Measurements from ENCODE around the gene CR1. TPM values are rescaled to one million over a fixed set of nuclear protein-coding genes. Genes with fewer than 3 reads are reported as not detected.
"Not testable (repeated sequence)": the region's sequence is repeated elsewhere in the genome, so short reads cannot be mapped to it uniquely, and the experiment has no call there.

The CR1 gene
- total RNA-seq, 3 donors from 2014 or later: 0.05 to 0.11 TPM; not detected in 1

DNA sequence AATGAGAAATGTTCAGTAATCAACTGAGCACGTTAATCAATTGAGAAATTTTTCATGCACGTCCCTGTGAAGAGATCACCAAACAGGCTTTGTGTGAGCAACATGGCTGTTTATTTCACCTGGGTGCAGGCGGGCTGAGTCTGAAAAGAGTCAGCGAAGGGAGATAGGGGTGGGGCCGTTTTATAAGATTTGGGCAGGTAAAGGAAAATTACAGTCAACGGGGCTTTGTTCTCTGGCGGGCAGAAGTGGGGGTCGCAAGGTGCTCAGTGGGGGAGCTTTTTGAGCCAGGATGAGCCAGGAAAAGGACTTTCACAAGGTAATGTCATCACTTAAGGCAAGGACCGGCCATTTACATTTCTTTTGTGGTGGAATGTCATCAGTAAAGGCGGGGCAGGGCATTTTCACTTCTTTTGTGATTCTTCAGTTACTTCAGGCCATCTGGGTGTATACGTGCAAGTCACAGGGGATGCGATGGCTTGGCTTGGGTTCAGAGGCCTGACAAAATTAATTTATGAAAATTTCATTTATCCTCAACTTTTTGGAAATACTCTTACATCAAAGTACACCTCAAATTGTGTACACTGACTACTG, 137.8 kb downstream of the CR1 start:
- H3K36me3 Mint-ChIP-seq (ENCODE audit: insufficient read depth); H3K4me3 Mint-ChIP-seq; DNase-seq; H3K9me3 Mint-ChIP-seq; ATAC-seq; H3K27me3 Mint-ChIP-seq (ENCODE audit: low read depth); H3K4me1 Mint-ChIP-seq (ENCODE audit: low read depth): not testable (repeated sequence)

DNA sequence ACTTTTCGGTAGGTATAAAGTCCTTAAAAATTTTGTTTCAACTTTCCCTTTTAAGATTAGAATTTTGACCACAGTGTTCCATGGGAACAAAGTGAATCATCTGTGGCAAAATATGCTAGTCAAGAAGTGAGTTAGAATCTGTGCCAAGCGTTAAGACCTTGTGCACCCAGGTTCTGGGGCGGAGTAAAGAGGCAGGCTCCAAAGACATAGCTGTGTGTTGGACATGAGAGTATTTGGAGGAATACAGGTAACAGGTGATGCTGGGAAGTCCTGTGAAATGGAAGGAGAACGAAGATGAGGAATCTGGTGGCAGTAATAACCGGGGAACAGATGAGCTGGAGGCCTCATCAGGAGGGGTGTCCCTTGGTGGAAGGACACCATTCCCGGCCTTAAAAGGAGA, 138.3 kb downstream of the CR1 start:
- not testable (repeated sequence) for DNase-seq; ATAC-seq; H3K4me3 Mint-ChIP-seq; H3K4me1 Mint-ChIP-seq (ENCODE audit: low read depth); H3K9me3 Mint-ChIP-seq; H3K27me3 Mint-ChIP-seq (ENCODE audit: low read depth); H3K36me3 Mint-ChIP-seq (ENCODE audit: insufficient read depth)

GRCh38 chr1:207635569-207636186, 139.7 kb downstream of the CR1 start:
- peaks cover 12% of the 10 kb centered on the region for H3K27me3 Mint-ChIP-seq (ENCODE audit: low read depth)
- not testable (repeated sequence) for H3K9me3 Mint-ChIP-seq; DNase-seq; H3K4me3 Mint-ChIP-seq; H3K36me3 Mint-ChIP-seq (ENCODE audit: insufficient read depth); H3K4me1 Mint-ChIP-seq (ENCODE audit: low read depth); ATAC-seq

DNA sequence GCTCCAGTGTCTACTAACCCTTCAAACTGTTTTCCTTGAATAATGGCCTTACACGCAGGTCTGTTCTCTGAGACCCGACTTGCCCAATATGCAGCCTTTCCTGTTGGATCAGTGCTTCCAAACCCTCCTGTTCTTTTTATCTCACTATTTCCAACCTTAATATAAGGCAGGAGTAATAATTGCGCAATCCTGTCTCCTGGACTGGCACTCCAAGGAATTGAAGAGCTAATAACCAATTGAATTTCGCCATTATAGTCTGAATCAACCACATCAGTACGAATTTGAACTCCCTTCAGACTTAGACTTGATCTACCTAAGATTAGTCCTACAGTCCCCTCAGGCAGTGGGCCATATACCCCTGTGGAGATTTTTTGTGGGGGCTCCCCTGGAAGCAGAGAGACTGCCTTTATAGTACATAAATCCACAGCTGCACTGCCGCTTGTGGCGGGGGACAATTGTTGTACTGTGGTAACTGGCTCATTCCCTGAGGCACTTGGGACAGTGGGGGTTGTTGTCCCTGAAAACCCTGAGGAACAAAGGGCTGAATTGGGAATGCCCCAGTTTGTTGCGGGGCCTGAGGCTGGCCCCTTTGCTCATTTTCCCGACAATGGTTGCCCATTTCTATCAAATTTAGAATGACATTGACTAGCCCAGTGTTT, 142.7 kb downstream of the CR1 start:
- not testable (repeated sequence) for ATAC-seq; H3K9me3 Mint-ChIP-seq; H3K36me3 Mint-ChIP-seq (ENCODE audit: insufficient read depth); H3K4me3 Mint-ChIP-seq; DNase-seq; H3K4me1 Mint-ChIP-seq (ENCODE audit: low read depth)
- H3K27me3 Mint-ChIP-seq (ENCODE audit: low read depth): peaks cover 22% of the 10 kb centered on the region

DNA sequence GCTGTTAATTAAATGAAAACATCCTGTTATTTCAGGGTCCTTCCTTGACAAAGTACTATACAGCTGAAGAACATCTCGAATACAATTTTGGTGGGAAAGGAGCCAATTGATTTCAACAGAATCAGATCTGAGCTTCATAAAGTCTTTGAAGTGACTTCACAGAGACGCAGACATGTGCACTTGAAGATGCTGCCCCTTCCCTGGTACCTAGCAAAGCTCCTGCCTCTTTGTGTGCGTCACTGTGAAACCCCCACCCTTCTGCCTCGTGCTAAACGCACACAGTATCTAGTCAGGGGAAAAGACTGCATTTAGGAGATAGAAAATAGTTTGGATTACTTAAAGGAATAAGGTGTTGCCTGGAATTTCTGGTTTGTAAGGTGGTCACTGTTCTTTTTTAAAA, 143.4 kb downstream of the CR1 start:
- peaks cover 25% of the 10 kb centered on the region for H3K27me3 Mint-ChIP-seq (ENCODE audit: low read depth)
- H3K36me3 Mint-ChIP-seq (ENCODE audit: insufficient read depth); ATAC-seq; H3K9me3 Mint-ChIP-seq; H3K4me1 Mint-ChIP-seq (ENCODE audit: low read depth); H3K4me3 Mint-ChIP-seq; DNase-seq: not testable (repeated sequence)

GRCh38 chr1:207644166-207644851, 148.4 kb downstream of the CR1 start:
- peaks cover 28% of the 10 kb centered on the region for H3K27me3 Mint-ChIP-seq (ENCODE audit: low read depth)
- H3K4me3 Mint-ChIP-seq: peak overlapping the region; percentile 71

DNA sequence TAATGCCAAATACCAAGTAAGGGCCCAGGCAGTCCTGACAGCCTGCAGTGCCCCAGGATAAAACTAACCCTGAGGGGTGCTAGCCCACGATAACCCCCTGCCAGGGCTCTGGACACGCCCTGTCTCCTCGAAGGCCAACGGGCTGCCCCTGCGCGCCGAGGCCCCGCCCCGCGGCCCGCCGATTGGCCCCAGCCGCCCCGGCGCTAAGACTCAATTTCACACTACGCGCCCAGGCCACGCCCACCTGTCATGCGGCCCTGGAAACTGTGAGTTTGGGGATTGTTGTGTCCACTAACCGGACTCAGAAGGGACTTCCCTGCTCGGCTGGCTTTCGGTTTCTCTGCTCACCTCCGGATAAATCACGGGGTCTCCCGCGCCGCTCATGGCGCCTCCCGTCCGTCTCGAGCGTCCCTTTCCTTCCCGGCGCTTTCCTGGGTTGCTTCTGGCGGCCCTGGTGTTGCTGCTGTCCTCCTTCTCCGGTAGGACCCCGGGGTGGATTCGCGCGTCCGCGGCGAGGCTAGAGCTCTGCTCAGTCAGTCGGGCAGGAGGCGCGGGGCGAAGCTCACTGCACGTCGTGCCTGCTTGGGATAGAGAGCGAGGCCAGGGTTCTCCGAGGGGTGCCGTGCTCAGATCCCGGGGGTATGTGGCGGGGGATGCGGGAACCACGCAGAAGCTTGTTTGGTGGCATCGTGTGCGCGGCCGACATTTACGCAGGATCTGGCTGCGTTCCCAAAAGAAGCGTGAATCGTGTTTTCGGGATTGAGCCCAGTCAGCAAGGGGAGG, 149.1 kb downstream of the CR1 start, which contains the start of gene CR1L:
Gene CR1L (plus strand): TSS at position 282 of the 783 bp plus-strand sequence. CDS start 101 bp downstream, at position 383.
- Mint-ChIP-seq H3K36me3 (ENCODE audit: insufficient read depth) (no peaks in the 10 kb centered on the region), H3K9me3 (no peaks in the 10 kb centered on the region), H3K4me3 (peak within 1 kb of the TSS; percentile 71), H3K4me1 (ENCODE audit: low read depth) (peaks cover 6% of the 10 kb centered on the region), H3K27me3 (ENCODE audit: low read depth) (peaks cover 23% of the 10 kb centered on the region)
- peak; percentile 98 to 100 for ATAC-seq
- peak; percentile 58 for DNase-seq

More at GRCh38 chr1:207644166-207644851, 148.4 kb downstream of the CR1 start:
- Mint-ChIP-seq H3K9me3 (no peaks in the 10 kb centered on the region), H3K4me1 (ENCODE audit: low read depth) (peaks cover 6% of the 10 kb centered on the region), H3K36me3 (ENCODE audit: insufficient read depth) (no peaks in the 10 kb centered on the region)
- ATAC-seq (no peak), DNase-seq (no peak)

- ATAC-seq: no peak
- Mint-ChIP-seq H3K27me3 (ENCODE audit: low read depth) (peaks cover 23% of the 10 kb centered on the region), H3K4me3 (peak overlapping the region; percentile 71)
Measured at GRCh38 chr1:207645635-207646081, 149.7 kb downstream of the CR1 start.

DNA sequence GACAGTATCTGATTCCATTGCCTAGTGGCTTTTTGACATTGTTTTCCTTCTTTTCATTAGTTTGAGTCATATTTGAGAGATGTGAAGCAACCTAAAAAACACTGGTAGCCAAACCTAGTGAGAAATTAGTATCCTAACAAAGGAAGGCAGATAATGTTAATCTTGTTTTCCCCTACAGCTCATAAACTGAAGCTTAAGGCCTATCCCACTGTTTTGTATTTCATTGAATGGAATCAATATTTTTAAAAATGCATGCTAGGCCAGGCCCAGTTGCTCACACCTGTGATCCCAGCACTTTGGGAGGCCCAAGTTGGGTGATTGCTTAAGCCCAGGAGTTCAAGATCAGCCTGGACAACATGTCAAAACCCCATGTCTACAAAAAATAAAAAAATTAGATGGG, 150.2 kb downstream of the CR1 start:
- Mint-ChIP-seq H3K4me3 (peak overlapping the region; percentile 2), H3K9me3 (no peaks in the 10 kb centered on the region), H3K4me1 (ENCODE audit: low read depth) (peaks cover 6% of the 10 kb centered on the region), H3K27me3 (ENCODE audit: low read depth) (peaks cover 23% of the 10 kb centered on the region), H3K36me3 (ENCODE audit: insufficient read depth) (no peaks in the 10 kb centered on the region)
- DNase-seq: no peak
- no peak for ATAC-seq

More at GRCh38 chr1:207645635-207646081, 149.7 kb downstream of the CR1 start:
- no peak for DNase-seq
- no peaks in the 10 kb centered on the region for H3K9me3 Mint-ChIP-seq
- H3K36me3 Mint-ChIP-seq (ENCODE audit: insufficient read depth): no peaks in the 10 kb centered on the region
- peaks cover 6% of the 10 kb centered on the region for H3K4me1 Mint-ChIP-seq (ENCODE audit: low read depth)

DNA sequence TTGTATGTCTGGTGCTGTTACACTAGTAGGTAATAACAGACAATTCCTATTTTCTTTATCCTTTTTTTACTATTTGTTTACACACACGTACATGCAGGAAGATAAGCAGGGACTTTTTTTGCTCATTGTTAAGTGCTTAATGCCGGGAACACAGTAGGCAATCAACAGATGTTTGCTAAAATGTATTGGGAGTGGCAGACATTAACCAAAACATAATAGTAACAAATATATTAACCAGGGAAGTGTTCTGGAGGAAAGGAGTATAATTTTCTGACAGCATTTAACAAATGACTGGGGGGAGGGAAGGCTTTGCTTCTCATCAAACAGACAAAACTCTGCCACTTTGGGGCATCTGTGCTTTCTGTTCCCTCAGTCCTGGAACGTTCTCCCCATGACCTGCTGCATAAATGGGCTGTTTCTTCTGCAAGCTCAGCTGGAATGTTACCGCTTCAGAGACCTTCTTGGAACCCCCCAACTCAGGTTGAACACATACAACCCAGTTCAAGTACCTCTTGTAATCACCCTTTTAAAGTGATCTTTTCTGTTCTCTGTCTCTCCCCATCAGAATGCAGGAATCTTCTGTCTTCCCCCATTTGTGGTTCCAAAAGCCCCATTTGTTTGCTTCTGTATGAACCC, 151.1 kb downstream of the CR1 start:
- Mint-ChIP-seq H3K36me3 (ENCODE audit: insufficient read depth) (no peaks in the 10 kb centered on the region), H3K4me1 (ENCODE audit: low read depth) (peaks cover 6% of the 10 kb centered on the region), H3K27me3 (ENCODE audit: low read depth) (peaks cover 22% of the 10 kb centered on the region), H3K9me3 (no peaks in the 10 kb centered on the region), H3K4me3 (no peak overlapping the region)
- no peak for DNase-seq
- ATAC-seq: no peak

DNA sequence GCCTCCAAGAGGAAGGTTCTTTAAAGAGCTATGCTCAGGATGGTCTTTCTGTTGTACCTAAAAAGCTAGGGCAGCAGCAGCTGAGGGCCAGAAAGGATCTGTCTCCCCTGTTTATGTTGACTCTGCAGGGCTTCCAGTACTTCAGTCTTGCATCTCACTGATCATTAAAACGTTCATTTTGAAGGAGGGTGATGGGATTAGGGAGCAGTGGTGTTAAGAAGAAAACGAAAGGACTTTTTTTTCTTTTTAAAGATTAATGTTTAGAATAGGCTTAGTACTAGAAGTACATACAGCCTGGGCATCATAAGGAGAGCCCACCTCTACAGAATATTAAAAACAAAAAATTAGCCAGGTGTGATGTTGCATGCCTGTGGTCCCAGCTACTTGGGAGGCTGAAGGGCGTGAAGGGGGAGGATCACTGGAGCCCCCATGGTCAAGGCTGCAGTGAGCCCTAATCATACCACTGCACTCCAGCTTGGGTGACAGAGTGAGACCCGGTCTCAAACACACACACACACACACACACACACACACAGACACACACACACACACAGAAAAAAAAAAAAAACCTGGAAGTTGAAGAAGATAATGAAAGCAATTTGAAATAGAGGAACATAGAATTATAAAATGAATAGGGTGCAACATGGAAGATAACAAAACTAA, 151.8 kb downstream of the CR1 start:
- peaks cover 15% of the 10 kb centered on the region for H3K27me3 Mint-ChIP-seq (ENCODE audit: low read depth)
- H3K36me3 Mint-ChIP-seq (ENCODE audit: insufficient read depth): no peaks in the 10 kb centered on the region
- no peak overlapping the region for H3K4me3 Mint-ChIP-seq
- no peak for ATAC-seq
- H3K9me3 Mint-ChIP-seq: no peaks in the 10 kb centered on the region
- H3K4me1 Mint-ChIP-seq (ENCODE audit: low read depth): peaks cover 6% of the 10 kb centered on the region
- no peak for DNase-seq

GRCh38 chr1:207648334-207649209, 152.6 kb downstream of the CR1 start:
- no peak for DNase-seq
- H3K9me3 Mint-ChIP-seq: no peaks in the 10 kb centered on the region
- no peak overlapping the region for H3K4me3 Mint-ChIP-seq
- H3K27me3 Mint-ChIP-seq (ENCODE audit: low read depth): peaks cover 11% of the 10 kb centered on the region
- peaks cover 6% of the 10 kb centered on the region for H3K4me1 Mint-ChIP-seq (ENCODE audit: low read depth)
- no peak for ATAC-seq
- no peaks in the 10 kb centered on the region for H3K36me3 Mint-ChIP-seq (ENCODE audit: insufficient read depth)
